HG02852 (cell line): ENCODE results near the gene AFF3.
A peak's percentile ranks its signal among the peaks of the same experiment; 100 is the strongest.

Experiments
- ATAC-seq: cut with Tn5 transposase; IDR thresholded peaks from one replicate; pipeline ENCODE4 v1.9.1; 2021; ENCODE audit warnings: mild to moderate bottlenecking, moderate library complexity; ENCODE audit not compliant: unreplicated experiment

The AFF3 gene

DNA sequence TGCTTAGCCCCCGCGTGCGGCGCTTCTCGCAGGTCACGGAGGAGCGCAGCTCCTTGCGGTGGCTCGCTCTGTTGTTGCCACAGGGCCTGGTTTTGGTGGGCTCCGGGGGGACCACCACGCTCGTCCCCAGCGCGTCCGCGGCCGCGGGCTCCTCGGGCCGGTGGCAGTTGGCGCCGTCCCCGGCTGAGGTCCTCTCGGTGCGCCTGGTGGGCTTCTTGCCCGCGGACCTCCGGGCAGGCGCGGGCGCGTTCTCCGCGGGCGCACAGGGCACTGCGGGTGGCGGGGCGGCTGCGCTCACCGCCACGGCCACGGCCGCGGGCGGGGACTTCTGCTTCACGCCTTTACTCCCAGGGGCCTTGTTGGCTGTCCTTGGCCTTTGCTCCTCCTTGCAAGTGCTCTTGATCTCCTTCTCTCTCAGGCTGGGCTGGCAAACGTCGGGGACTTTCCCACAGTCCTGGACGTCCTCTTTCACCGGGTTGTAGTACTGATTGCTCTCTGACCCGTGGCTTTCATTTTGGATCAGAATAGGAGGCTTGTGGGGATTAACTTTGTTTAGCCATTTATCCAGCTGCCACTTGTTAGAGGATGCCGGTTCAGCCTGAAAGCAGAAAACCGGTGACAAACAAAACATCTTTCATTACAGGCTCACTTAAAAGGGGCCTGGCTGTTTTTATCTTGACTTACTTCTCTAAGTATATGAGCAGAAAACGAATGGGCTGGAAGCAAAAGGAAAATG is 548.5 kb downstream of the AFF3 start:
- ATAC-seq = no peak

DNA sequence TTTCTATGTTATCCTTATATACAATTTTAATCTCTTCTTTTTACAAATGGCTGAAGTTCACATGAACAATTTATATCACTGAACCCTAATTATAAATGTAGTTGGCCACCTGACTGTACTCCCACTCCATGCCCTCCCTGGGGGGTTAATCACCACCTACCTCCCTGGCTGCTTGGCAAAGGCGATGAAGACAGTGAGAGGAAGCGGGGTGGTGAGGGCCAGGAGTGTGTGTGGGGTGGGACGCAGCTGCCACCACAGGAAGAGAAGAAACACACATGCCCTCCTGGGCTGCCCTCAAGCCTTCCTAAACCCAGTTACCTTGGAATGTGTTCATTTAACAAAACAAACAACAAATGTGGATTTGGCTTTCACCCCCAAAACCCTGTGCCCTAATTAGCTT is 565.6 kb downstream of the AFF3 start:
- ATAC-seq = no peak

DNA sequence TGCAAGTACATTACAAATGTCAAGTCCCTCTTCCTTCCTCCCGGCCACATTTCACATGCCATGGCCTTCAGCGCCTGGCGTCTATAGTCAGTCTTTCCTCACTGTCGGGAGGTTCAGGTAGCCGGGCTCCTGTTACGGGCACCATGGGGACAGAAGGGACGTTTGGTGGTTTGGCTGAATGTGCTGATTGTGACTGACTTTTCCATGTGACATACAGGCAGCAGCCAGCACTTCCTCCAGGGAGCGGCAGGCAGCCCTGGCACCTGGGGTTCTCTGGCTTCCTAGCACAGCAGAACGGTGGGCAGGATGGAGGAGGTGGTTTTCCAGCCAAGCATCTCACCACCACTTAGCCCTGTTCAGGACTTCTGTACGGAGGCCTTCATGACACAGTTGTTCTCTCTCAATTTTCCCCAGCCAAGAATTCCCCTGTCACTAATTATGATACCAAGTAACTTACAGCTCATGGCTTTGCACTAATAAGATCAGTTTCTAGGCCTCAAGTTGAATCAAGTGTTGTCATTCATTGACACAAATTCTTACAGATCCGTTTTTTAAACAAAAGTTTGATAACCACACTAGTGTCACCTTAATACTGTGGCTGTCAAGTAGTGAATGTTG is 568.6 kb downstream of the AFF3 start:
- no peak for ATAC-seq

DNA sequence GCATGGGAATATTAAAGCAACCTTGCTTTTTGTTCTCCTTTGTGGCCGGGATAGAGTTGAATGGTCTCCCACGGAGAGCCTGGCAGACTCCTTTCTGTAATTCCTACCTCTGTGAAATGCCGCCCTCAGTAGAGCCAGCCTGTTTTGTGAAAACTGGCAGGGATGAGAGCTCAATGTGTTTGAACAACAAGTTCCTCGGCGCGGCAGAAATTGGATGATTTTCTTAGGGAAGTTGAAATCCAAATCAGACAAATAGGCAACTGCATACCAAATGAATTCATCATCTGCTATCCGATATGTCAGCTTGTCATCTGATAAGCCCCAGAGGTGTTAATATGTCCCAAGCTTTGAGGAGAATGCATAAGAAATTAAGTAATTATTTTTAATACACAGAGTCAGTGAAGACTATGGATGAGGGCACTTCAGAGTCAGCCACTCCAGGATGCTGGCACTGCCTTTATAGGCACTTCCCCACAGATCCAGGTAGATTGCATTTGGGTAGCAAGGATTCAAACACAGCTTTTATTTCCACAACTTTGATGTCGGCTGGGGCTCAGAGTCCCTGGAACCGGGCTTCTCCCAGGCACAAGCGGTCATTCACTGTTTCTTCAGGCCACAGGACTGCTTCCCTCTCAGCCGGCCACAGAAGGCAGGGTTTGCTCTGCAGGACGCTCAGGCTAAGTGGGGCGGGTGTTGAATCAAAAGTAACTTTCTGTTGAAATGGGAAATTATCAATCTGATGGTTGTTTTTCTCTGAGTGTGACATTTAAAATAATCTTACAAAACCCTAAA is 569.8 kb downstream of the AFF3 start:
- ATAC-seq = no peak

DNA sequence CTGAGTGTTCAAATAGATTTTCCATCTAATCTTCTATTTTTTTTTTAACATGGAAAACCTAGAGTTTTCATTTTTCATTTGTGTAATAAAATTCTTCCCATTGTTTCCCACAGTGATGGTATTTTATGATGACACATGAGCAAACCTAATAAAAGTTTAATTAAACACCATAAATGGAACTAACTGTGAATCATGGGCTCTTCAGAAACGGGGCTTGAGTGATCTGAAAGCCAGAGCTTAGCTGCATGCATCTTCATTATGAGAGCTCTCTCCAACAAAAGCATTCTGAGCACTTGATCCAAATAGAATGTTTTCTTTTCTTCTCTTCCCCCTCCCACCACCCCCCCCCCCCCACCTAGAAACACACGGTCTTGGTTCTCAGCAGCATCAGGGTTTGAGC is 570.4 kb downstream of the AFF3 start:
- ATAC-seq = no peak

DNA sequence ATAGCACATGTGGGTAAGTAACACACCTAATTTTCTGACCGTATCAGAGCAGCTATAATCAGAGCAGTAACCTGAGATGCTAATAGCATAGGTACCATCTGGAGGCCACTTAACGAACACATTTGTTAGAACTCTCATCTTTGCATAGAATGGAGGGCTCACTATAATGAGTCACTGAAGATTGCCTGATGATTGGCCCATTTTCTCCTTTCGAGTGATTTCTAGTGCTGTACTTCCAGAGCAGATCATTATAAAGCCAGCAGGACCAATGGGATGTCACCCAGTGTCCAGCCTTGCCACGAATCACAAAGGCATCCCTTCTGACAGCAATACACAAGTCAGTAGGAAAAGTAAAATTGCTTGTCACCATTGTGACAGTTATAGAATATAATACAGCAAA is 570.9 kb downstream of the AFF3 start:
- ATAC-seq = no peak

DNA sequence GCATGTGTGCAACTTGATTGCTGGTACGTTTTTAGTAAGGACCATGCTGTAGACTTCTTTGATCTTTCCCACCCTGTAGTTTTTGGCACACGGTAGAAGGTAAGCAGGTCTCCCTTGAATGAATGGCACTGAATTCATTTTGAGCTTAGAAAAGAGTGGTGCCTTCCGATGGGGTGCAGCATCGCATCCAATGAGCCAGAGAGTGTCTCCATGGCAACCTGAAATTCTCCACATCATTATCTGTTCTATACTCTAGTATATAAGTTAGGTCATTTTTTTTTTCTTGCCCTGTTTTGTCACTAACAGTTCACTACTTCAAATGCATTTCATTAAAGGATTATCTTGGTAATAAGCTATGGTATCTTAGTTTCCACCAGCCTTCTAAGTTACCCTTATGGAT is 571.4 kb downstream of the AFF3 start:
- no peak for ATAC-seq

DNA sequence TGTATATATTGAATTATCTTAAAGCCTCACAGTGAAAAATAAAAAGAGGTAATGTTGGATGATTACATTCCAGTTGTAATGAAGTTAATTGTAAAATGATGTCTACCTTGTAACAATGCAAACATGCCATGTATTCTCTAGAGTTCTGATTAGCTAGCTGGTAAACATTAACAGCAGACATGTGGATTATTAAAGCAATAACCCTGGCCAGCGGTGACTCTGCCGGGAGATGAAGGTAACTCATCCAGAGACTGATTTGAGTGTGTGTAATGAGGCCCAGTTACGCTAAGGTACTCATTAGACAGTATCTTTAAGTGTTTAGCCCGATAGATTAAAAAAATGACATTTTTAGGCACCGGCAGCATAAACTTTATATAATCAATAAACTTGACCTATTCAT is 573.0 kb downstream of the AFF3 start:
- ATAC-seq = no peak

DNA sequence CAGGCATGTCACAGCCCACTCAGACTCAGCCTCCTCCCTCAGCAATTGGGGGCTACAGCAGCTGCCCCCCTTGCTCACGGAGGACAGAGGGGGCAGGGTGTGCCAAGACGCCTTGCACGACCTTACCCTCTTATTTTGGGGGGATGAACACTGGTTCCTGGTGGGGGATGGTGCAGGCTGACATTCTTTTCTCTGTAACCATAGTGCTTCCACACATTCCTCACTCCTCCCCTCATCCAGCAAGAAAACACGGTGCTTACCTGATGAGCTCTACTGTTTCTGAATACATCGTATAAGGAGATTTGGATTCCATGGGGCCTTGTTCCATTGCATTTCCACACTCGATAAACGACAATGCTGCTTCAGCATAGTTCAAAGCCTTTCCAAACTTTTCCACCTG is 577.2 kb downstream of the AFF3 start:
- no peak for ATAC-seq

DNA sequence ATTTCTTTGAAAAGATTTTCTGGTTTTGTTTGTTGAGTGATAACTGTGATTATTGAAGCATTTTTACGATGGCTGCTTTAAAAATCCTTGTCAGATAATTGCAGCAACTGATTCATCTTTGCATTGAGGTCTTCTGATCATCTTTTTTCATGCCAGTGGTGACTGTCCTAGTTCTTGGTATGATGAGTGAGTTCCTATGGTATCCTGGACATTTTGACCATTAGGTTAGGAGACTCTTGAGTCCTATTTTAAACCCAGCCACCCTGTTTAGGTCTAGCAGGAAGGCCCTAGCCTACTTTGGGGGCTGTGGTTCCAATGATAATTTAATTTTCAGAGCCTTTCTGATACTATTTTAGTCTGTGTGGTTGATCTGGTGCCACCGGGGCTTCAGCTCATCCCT is 579.9 kb downstream of the AFF3 start:
- no peak for ATAC-seq

DNA sequence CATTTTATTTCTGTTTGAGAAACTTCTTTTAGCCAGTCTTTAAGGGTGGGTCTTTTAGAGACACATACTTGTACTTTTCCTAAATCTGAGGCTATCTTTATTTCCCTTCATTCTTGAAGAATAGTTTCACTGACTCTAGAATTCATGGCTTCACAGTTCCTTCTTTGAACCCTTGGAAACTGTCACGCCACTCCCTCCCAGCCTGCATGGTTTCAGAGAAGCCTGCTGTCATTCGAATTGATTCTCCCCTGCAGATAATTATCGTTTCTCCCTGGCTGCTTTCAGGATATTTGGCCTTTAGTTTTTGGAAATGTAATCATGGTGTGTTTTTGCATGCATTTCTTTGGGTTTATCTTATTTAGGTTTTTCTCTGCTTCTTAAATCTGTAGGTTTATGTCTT is 580.6 kb downstream of the AFF3 start:
- no peak for ATAC-seq

DNA sequence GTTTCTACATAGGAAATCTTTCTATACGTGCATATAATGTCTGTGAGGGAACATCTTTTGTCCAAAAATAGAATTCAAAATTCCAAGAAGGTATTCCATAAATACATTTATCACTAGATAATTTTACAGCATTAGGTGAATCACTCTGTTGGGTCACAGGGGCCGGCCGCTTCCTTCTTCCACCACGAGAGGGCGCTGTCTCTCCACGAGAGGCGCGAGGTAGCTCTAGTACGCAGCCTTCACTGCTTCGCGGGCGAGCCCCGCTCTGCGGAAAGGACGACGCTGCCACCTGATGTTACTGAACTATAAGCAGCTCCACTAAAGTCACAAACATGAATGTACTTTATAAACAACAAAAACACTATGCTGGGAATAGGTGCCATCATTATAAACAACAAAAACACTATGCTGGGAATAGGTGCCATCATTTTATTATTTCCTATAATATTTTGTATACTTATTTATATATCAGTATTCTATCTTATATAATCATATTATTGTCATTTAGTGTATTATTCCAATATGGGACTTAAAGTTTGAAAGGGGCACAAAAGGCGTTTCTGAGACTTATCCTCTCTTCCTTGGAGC is 583.2 kb downstream of the AFF3 start:
- peak; percentile 77 for ATAC-seq

DNA sequence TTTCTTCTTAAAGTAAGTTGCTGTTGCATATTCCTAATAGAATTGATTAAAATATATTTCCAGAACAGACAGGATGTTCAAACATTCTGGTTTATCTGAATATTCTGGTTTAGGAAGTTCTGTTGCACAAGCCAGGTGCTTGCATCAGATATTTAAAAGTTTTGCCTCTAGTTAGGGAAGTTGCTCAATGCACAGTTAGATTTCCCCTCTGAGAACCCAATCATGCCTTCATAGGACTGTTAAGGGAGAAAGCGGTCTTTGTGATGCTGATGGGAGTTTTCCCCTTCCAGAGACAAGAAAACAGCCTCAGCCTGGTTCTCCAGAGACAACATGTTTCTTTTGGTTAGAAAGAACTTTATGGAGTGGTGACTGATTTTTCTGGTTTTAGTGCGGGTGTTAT is 587.0 kb downstream of the AFF3 start:
- no peak for ATAC-seq

DNA sequence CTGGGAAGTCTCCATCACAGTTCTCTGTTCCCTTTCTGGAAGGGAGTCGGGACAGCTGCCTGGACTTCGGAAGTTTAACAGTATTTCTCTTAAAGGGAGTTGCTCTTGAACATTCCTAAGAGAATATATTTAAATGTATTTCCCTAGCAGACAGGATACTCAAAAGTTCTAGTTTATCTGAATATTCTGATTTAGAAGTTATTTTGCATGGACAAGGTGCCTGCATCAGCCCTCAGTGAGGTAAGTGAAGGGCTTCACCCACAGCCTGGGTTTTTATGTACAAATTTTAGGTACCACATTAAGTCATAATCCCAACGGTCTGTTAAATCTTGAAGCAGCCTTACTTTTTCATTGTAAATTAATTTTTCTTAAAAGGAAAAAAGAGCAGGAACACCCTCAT is 587.5 kb downstream of the AFF3 start:
- no peak for ATAC-seq

DNA sequence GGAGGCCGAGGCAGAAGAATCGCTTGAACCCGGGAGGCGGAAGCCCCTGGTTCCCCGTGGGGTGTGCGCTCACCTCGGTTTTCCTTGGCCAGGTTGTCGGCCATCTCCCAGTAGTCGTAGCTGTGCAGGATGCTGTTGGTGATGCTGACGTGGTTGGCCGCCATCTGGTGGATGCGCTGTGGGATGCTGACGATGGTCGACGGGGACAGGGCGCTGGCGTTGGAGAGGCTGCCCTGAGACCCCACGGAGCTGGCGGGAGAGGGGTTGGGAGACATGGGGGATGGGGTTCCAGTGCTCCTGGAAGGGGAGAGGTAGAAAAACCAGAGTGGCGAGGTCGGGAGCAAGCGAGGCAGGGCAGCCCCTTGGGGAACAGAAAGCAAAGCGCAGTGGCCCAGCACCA is 588.2 kb downstream of the AFF3 start:
- ATAC-seq = no peak

DNA sequence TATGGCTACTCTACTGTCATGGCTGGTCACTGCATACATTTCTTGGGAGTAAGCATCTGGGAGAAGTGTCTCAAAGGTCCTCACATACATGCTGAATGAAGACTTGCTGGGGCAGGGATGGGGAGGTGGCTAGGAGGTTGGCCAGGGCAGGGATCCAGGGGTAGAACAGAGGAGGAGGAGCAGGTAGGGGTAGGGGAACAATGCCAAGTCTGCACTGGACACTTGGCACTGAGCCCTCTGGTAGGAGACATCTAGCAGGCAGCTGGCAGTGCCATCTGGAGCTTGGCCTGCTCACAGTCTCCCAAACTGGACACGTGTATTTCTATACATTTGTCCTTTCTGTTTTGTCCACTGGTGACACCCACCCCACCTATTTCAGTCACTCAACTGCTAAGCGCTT is 589.9 kb downstream of the AFF3 start:
- no peak for ATAC-seq

DNA sequence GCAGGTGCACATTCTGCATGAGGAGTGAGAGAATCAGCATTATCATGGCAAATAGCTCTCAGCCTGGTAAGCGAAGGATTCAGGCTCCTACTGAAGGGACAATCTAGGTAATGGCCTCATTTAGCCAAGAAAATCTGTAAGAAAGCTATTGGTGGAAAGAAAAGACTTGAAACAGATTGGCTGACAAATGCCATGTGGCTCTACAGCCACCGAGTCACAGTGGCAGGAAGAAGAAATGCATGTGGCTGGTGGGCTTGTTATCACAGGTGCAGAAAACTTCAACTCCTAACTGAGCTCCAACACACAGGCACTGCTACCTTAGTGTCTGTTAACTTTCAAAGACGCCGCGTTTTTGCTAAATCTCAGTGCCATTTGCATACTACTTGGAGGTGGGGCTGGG is 592.0 kb downstream of the AFF3 start:
- no peak for ATAC-seq

DNA sequence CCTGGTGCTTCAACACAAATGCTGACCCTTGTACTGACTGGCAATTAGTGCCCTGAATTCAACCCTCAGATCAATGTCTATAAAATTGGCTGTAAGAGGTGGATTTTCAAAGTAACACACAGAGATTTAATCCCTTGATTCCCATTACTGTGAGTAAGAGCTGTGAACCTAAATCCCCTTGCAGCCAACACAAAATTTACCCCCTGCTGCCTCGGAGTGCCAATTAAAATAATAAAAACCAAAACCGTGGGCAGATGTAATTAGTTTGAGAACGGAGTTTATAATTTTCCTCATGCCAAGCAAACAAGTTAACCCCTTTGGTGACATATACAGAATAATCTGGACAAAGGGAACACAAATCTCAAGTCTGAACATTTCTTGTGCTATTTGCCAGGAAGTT is 596.8 kb downstream of the AFF3 start:
- ATAC-seq = no peak

DNA sequence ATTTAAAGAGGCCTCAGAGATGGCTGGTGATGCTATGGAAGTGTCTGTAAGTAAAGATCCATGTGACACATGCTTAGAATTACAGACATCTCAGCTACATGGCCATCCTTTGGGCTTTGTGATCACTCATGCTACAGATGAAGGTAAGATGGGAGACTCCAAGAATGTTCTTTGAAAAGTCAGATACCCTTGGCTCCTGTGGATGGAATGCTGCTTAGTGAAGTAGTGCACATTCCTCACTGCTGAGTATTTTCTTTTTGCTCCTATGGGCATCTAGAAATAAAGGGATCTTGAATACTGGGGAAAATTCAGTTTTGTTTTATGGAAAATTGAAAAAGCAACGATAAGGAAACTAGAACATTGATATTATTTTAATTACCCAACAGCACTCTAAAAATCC is 597.3 kb downstream of the AFF3 start:
- no peak for ATAC-seq

DNA sequence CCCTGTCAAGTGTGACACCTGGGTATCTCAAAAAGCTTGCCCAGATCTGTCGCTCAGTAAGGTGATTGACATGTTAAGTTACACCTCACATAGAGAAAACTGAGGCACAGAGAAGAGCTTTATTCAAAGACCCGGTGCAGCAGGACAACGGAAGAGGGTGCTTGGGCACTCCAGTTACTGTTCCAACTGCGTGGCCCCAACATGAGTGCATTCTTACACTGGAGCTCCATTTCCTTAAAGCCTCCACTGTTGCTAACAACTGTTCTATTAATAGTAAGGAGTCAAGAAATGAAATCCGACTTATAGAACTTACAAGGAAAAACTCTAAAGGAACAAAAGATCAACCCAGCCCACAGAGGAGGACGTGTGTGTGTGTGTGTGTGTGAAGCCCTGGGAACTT is 597.8 kb downstream of the AFF3 start:
- no peak for ATAC-seq

DNA sequence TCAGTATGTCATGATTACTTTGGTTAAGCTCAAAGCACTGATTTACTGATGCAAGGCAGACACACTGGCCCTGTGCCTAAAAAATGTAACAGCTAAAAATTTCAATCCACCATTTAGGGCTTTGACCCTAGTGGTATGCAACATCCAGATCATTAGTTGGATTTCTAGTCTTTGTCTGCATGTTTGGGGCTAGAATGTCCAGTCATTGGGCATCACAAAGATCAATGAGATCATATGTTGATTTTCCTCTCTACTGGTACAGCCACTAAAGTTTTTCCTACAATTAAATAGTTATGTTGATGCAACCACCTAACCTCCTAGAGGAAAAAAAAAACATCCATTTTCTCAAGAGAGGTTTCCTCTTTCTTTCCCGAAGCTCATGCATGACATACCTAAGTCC is 599.1 kb downstream of the AFF3 start:
- no peak for ATAC-seq
